GM19452 (cell line): ENCODE data around the gene ANAPC7.
"Not testable (repeated sequence)": the region's sequence is repeated elsewhere in the genome, so short reads cannot be mapped to it uniquely, and the experiment has no call there.

ENCODE experiments used
- ATAC-seq: cut with Tn5 transposase; IDR thresholded peaks from one replicate; pipeline ENCODE4 v1.9.1; 2021; ENCODE audit not compliant: unreplicated experiment

The ANAPC7 gene

DNA sequence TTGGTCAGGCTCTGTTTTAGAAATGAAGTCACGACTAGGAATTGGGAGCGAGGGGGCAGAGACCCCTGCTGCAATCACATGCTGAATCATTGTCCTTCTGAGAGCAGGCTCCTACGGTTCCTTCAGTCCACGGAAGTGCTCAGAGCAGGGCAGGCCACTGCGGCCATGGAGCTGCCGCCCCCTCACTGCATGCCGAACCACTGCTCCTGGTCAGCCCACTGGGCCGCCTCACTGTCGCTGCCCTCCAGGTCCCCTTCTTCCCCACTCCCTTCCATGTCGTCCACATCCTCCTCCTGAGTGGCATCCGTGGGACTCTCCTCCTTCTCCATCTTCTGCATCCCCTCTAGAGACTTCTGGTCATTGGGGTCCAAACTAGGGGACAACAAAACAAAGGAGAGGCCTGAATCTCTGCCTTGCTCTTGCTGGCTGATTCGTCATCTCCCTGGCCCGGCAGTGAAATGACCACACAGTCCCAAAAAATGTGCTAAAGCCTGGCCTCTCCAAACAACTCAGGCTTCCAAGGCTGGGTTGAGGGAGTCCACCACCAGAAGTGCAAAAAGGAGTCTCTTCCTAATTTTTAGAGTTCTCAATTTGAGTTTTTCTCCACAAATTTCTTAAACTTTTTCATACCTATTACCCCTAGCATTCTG is 29.4 kb downstream of the ANAPC7 start:
- ATAC-seq, result no peak

DNA sequence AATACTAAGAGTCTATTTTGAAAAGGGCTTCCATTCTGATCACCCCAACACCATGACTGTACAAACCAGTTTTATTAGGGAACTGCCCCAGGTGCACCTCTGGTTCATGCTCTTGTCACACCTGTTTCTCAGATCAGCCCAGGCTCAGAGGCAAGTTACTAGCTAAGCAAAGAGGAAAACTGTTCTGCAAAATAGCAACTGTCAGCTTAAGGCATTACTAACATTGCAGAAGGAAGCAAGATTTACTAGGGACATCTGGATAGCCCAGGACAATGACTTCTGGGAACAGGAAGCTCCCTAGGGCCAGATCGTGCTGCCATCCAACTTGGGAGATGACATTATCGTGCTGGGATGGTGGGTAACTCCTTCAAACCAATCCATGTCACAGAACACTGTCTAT is 30.1 kb downstream of the ANAPC7 start:
- no peak for ATAC-seq

DNA sequence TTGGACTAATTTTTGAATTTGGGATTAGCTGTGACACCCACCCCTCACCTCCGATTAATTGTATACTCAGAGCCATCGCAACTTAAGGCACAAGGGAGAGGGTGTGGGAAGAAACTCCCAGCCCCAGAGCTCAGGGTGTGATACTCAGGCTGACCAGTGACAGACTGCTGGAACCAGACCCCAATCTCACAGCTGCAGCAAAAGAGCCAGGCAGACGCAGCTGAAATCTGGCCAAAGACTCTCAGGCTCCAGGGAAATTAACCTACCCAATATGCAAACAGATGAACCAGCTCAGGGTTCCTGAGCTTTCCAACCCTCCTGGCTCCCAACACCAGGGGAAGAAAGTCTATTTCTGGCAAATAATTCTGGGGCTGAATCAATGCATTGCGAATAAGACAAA is 30.5 kb downstream of the ANAPC7 start:
- ATAC-seq, result no peak

DNA sequence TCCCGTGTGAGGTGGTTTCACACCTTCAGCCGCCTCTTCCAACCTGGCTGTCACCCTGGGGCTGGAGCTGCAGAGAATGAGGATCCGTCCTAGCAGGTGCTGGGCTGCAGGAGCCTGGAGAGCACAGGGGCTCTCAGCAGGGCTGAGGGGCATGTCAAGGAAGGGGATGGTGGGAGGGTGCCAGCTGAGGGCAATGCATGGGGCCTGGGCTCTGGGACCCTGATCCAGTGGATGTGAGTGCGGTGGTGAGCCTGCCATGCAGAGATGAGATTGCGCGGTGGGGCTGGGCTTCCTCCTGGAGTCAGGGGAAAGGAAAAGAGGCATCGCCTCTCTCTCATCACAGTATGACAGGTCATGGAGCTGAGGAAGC is 31.5 kb downstream of the ANAPC7 start:
- ATAC-seq, result no peak

DNA sequence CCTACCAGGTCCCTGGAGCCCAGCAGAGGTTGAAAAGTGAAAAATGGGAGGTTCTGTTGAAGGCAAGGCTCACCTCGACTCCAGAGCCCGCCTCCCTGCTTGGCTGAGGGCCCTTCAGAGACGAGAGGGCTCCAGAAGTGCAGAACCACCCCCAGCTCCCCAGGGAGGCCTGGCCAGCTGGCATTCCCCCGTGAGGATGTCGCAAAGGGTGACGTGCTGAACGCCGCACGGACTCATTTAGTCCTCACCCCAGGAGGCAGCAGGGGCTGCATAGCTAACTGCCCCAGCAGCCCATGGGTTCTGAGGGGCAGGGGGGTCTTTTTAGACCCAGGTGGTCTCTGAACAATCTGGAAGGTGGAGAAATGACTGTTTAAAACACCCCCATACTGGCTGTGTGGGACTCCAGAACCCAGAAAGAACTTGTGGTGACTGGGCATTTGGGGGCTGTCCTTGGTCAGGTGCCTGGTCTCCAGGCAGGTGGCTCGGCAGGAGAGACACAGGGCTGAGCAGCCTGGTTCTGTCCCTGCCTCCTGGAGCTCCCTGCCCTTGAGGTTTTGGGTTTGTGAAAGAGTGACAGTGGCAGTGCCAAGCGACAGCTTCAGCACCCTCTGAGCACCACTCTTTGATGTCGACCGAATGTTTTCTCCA is 32.0 kb downstream of the ANAPC7 start:
- ATAC-seq, result peak; percentile 74

DNA sequence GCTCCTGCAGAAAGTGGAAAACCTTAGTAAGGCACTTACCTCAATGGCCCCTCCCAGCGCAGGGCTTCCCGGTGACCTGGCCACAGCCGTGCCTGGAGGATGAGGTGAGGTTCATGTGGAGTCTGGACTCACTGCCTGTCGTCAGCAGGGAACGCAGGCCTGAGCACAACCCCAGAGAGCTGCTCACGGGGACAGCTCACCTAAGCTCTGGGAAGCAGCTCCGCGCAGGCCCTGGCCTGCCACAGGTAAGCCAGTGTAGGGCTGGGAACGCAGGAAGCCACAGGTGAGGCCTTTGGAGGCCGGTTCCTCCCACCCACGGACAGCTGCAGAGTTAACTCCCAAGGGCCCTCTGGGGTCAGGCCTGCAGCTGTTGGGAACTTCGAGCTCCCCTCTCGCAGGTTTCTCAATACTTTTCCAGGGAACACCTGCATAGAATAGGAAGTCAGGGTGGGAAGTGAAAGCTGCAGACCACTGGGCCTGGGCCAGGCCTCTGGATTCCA is 32.7 kb downstream of the ANAPC7 start:
- no peak for ATAC-seq

DNA sequence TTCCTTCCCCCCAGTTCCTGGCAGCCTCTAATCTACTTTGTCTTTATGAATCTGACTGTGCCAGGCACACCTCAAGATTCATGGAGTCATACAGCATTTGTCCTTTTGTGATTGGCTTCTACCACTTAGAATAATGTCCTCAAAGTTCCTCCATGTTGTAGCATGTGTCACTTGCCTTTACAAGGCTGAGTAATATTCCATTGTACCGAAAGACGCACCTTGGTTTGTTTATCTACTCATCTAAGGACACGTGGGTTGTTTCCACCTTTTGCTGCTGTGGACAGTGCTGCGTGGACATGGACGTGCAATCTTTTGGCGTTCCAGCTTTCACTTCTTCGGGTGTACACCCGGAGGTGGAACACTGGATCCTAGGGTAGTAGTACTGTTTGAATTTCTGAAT is 33.5 kb downstream of the ANAPC7 start:
- ATAC-seq, result no peak

DNA sequence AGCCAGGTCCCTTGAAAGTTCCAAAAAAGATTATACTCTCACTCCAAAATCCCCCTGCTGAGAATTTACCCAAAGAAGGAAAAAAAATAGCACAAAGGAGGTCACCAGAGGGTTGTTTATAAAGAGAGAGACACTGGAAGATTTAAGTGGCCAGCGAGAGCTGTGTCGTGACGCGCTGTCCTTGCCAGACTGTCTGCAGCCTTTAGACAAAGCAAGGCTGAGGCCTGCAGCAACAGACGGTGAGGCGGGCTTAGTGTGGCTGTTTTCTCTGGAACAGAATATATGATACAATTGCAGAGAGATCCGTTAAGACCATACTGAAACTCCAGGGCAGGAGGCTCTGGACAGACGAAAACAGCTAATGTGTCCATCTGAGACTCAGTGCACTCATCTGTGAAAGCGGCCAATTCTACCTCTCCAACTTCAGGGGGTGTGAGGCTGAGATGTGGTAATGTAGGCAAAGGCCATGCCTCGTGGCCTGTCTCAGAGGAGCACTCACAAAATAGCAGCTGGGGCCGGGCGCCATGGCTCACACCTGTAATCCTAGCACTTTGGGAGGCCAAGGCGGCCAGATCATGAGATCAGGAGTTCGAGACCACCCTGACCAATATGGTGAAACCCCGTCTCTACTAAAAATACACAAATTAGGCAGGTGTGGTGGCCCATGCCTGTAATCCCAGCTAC is 36.2 kb downstream of the ANAPC7 start:
- ATAC-seq, result no peak

DNA sequence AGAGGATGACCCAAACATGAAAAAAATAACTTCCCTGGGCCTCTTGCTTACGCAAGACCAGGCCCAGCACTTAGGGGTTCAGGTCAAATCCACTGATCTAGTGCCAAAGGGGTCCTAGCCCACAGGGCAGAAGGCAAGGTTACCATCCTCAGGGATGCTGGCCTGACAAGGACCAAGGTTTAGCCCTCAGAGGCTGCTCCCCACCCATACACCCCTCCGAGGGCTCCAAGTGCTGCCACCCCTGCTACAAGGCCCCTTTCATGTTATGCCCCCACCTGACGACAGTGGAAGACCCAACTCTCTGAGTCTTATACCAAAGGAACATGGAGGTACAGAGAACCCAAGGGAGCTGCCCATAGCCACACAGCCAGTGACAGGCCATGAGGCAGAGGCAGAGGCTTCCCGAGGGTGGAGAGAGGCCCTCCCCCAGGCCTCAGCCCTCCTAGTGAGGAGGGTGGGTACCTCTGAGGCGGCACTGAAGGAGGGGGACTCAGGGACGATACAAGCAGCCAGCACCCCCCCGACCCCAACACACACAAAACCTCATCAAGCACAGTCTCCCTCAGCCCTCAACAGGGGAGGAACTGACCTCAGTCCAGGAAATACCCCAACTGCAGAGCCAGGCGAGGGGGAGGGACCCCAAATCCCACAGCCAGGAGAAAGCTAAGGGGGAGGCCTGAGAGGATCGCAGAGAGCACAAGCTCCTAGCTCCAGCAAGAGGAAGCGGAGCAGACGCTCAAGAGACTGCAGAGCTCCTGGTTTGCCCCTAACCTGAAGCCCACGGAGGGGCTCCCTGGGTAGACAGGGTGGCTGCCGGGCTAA is 37.0 kb downstream of the ANAPC7 start:
- no peak for ATAC-seq

DNA sequence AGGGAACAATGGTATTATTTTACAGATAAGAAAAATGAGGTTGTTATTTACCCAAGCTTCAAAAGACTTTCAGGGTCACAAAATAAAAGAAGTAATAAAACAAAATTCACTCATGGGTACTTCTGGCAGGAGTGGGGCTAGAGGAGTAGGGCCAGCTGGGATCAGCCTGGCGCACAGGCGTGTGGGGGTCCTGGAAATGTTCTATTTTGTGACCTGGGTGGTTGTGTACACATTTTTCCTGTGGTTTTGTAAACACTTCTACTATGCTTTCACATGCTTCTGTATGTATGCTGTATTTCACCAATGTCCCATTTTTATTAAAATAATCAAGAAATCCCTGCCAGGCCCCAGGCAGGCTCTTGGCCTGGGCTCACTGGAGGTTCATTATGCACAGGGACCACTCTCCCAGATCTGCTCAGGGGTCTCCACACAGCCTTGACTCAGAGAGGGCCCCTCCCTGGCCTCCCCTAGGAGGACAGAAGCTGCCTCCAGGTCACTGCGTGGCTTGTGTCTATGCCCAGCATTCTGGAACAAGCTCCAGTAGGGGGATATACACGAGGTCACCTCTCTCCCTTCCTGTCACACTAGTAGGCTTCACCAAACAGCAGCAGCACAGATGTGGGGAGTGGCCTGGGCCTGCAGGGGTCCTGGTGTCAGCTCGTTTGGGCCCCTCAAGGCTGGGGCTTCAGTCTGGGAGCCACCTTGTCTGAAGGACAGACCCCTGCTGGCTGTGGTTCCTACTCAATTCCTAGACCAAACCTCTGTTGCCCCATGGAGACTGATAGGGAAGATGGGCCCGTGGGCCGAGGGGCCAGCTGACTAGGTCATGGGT is 37.8 kb downstream of the ANAPC7 start:
- no peak for ATAC-seq

DNA sequence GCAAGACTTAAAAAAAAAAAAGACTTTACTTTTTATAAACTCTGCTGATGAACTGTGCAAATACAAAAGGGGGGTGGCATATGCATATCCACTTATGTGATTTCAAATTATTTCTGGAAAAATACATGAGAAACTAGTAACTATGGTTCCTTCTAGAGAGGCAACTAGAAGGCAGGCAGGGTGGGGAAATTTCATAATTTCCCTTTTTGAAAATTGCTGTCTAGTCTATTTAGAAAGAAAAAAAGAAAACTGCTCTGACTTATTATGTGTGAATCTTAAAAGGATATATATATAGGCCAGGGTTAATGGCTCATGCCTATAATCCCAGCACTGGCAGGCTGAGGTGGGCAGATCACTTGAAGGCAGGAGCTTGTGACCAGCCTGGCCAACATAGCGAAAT is 42.3 kb downstream of the ANAPC7 start:
- no peak for ATAC-seq

DNA sequence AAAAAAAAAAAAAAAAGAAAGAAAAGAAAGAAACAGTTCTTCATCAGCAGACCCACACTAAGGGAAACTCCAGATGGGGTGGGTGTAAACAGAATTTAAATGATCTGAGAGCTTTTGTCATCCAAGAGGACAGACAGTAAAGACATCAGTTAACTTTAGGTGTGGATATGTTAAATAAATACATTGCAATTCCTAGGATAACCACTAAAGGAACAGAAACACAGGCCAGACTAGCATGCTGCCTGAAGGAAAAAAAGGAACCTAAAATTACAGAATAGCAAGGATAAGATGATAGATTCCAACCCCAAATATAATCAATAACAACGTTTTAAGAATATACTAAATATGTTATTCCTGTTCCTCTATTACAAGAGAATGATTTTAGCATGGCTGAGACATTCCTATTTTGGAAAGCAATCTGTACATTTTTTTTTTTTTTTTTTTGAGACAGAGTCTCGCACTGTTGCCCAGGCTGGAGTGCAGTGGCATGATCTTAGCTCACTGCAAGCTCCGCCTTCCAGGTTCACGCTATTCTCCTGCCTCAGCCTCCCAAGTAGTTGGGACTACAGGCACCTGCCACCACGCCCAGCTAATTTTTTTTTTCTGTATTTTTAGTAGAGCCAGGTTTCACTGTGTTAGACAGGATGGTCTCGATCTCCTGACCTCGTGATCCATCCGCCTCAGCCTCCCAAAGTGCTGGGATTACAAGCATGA is 45.0 kb downstream of the ANAPC7 start:
- ATAC-seq, result not testable (repeated sequence)

DNA sequence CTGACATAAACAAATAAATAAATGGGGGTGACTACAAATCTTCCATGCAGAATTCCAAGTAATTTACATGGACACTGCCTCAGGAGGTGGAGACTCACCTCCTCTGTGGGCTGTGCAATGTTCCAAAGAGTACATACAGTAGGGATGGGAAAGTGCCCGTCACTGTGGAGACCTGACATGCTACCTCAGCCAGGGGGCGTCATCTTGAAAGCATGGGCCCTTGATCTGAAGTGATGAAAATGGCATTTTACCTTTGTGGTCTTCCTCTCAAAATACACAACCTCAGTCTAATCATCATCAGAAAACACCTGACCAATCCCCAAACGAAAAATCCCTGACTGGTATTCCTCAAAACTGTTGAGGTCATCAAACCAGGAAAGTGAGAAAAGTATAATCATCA is 48.4 kb downstream of the ANAPC7 start:
- no peak for ATAC-seq

DNA sequence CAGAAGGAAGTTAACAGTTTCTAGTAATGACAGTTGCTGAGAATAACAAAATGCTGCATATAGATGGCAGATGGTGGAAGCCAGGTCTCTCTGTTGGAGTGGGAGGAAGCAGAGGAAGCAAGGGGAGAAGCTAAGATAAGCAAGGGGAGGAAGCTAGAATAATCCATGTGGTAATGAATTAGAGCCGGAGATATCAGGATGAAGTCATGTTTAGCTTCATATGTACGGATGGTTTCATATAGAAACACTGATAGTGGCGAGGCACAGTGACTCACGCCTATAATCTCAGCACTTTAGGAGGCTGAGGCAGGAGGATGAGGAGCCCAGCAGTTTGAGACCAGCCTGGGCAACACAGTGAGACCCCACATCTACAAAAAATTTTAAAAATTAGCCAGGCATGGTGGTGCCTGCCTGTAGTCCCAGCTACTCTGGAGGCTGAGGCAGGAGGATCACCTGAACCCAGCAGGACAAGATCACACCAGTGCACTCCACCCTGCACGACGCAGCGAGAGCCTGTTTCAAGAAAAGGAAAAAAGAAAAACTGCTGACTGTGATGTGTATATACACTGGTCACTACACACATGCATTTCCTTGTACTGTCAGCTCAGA is 49.2 kb downstream of the ANAPC7 start:
- ATAC-seq, result no peak

DNA sequence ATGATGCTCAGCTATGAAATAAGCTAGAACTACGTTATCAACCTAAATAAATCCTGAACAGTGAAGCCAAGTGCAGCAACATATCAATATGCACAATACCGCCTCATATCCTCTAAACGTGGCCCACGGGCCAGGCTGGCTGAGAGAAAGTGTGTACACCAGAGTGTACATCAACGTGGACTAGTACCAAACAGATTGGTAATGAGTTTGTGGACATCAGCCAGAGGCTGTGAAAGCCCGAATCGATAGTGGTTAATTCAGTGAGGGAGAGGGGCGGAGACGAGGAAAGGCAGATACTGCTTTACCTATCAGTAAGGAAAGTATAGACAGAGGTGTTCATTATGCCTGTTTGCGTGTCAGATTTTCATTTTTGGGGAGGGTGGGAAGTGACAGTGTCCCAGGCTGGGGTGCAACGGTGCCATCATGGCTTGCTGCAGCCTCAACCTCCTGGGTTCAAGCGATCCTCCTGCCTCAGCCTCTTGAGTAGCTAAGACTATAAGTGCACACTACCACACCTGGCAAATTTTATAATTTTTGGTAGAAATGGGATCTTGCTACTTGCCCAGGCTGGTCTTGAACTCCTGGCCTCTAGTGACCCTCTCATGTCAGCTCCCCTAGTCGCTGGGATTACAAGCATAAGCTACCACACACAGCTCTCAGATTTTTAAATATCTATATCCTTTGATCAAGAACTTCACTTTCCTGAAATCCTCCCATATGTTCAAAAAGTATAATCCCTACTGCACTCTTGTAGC is 50.1 kb downstream of the ANAPC7 start:
- no peak for ATAC-seq

DNA sequence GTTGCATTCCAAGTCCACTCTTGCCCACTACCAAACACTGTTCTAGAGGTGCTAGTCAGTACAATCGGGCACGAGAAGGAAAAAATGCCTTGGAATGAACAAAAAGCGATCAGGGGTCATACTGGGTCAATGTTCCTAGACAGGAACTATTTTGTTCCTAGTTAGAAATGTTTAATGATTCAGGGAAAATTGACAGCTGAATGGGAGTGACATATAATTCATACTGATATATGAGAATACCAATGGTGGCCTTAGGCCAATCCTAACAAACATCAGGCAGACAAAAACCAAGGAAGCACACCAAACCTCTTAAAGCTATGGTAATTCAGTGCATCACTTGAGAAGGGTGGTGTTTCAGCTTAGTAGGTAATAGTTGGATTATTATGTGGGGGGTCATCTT is 51.1 kb downstream of the ANAPC7 start:
- ATAC-seq, result no peak

DNA sequence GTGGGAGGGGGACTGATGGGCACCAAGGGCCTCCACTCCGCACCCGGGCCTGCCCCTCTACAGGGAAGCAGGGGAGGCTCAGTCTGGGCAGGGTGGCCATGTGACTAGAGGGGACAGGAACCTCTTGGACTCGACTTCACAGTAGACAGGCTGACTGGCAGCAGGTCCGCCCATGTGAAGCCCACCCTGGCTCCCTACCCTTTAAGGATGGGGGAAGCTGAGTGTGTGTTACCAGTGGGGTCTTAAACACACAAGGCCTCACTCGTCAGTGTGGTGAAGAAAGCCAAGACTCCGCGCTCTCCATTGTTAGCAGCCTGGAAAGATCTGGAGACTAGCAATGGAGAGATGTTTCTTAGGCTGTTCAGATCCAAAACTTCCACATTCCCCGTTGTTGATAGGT is 52.4 kb downstream of the ANAPC7 start:
- no peak for ATAC-seq

DNA sequence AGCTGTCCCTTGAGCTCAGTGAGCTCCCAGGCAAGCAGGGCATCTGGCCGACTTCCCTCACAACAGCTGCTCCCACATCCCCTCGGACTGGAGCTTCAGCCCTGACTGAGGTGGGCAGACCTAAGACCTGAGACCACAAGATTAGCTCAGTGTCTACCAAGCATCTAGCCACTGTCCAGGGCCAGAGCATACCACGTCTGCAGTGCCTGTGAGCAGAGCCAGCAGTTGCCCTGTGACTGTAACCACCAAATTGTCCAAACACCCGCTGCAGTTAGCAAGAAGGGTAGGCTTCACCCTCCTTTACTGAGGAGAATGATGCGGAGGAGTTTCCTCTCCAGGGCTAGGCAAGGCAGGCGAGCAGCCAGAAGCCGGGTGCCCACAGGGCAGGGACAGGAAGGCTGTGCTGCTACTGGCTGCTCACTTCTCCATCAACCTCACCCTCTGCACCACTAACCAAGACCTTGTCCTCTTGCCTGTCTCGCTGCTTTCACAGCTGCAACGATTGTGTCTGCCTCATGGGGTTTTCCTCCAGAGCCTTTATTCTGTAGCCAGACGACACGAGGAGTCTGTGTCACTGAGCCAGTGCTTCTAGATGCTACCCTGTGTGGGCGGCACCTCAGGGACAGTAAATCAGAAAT is 53.9 kb downstream of the ANAPC7 start:
- ATAC-seq, result no peak
